Lung (tissue), 12 donors: ENCODE data around the gene DOCK1. TPM values are rescaled to one million over a fixed set of nuclear protein-coding genes. Genes with fewer than 3 reads are reported as not detected.

Experiments
- ATAC-seq: fragments of 200-7000 bp; cut with Tn5 transposase; one replicate; pipeline ENCODE4 v1.9.1; 2020; ENCODE audit warnings: moderate number of reproducible peaks; ENCODE audit not compliant: insufficient read depth, low FRiP score
- DNase-seq, 3 donors: peaks; one replicate each; pipeline ENCODE4 v3.0.0-alpha.2; 2013 to 2017
- H3K27ac ChIP-seq, 2 donors: one replicate each; pipeline ENCODE4 v1.5.1; 2013; ENCODE audit warnings: mild to moderate bottlenecking in 2 of 2, moderate library complexity in 2 of 2, control low read depth in 1 of 2, inconsistent platforms in 1 of 2, low read depth in 1 of 2, low read length in 1 of 2
- H3K27me3 ChIP-seq, 3 donors: one replicate each; pipeline ENCODE4 v1.5.1; 2013; ENCODE audit warnings: low read length in 2 of 3; ENCODE audit not compliant: control insufficient read depth in 3 of 3, insufficient read depth in 3 of 3
- H3K36me3 ChIP-seq, 4 donors: one replicate each; pipeline ENCODE4 v1.5.1; 2013; ENCODE audit warnings: low read length in 4 of 4, mild to moderate bottlenecking in 1 of 4, moderate library complexity in 1 of 4; ENCODE audit not compliant: control insufficient read depth in 4 of 4, insufficient read depth in 4 of 4
- H3K4me1 ChIP-seq, 5 donors: one replicate each; pipeline ENCODE4 v1.5.1; 2013; ENCODE audit warnings: low read length in 5 of 5, mild to moderate bottlenecking in 2 of 5, moderate library complexity in 1 of 5; ENCODE audit not compliant: control insufficient read depth in 5 of 5, insufficient read depth in 5 of 5
- H3K4me3 ChIP-seq: one replicate; pipeline ENCODE4 v1.5.1; 2013; ENCODE audit warnings: mild to moderate bottlenecking, control low read depth, moderate library complexity
- H3K9ac ChIP-seq, 2 donors: one replicate each; pipeline ENCODE4 v1.5.1; 2013; ENCODE audit warnings: low read length in 2 of 2, control low read depth in 1 of 2; ENCODE audit not compliant: insufficient read depth in 1 of 2
- H3K9me3 ChIP-seq, 4 donors: one replicate each; pipeline ENCODE4 v1.5.1; 2013; ENCODE audit warnings: low read length in 3 of 4, mild to moderate bottlenecking in 1 of 4, moderate library complexity in 1 of 4; ENCODE audit not compliant: control insufficient read depth in 4 of 4, insufficient read depth in 3 of 4
- CTCF ChIP-seq: IDR thresholded peaks from 2 replicates; pipeline ENCODE4 v1.5.1; 2012; ENCODE audit warnings: mild to moderate bottlenecking; ENCODE audit errors: control extremely low read depth, extremely low read depth
- WGBS, 2 donors: extraction: QIAGEN DNeasy Blood & Tissue Kit; methylation state at CpG; one replicate each; pipeline ENCODE4 v1.1.7; 2013; 5-methylcytosine and 5-hydroxymethylcytosine counted together
- polyA plus RNA-seq, 2 donors: library from polyadenylated mRNA; stranded (reverse); fragments of 200-250 nt; gene quantifications; one replicate each; pipeline ENCODE4 v1.2.1, GENCODE V29; 2013
- total RNA-seq, 2 donors: library from RNA; depleted of rRNA in 1 of 2; stranded (reverse); fragments of >200 nt in 1 of 2; gene quantifications; one replicate each; pipeline ENCODE4 v1.2.1, GENCODE V29; 2014 to 2021
- donor health status: control.
- donor health status: control.
- donor health status: Bipolar disorder and iron deficiency.
- donor health status: healthy.
- donor health status: DM: yes; HTN: yes; CAD: no.

Gene DOCK1
- total and polyA plus RNA-seq, 4 donors, result 11.2 to 102 (median 30.5) TPM

- H3K4me1 ChIP-seq, result no peaks in the 10 kb centered on the region
- no peak for DNase-seq
Measured at GRCh38 chr10:127175357-127176110, 270.3 kb downstream of the DOCK1 start.

DNA sequence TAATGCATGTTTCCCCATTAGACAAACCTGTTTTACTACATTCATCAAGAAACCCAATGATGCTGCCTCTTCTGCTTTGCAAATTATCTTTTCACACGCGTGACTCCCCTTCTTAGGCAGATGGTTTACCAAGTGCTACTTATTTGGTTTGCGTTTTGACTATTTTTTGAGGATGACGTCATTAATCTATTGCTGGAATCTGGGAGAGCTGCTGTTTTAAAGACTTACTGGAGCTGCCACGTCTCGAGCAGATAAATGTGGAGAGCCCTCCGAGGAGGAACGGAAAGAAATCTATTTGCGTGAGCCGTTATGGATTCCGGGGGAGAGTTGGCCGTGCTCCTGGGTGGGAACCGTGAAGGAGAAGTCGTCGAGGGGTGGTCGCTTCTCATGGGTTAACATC is 271.4 kb downstream of the DOCK1 start:
- Histone ChIP-seq H3K9ac (no peak overlapping the region), H3K27ac (no peak overlapping the region), H3K27me3 (no peaks in the 10 kb centered on the region), H3K4me3 (no peak overlapping the region), H3K36me3 (peaks cover 0 to 9% (median 3%) of the 10 kb centered on the region in 4 donors), H3K9me3 (no peaks in the 10 kb centered on the region), H3K4me1 (no peaks in the 10 kb centered on the region)
- no peak for TF ChIP-seq CTCF
- ATAC-seq, result no peak
- no peak for DNase-seq
- WGBS, 2 donors, result 92 to 94% methylated on average over 16 of the region's 16 CpGs

More at GRCh38 chr10:127175357-127176110, 270.3 kb downstream of the DOCK1 start:
- WGBS, 2 donors, result 95 to 96% methylated on average over 40 of the region's 40 CpGs
- H3K36me3 ChIP-seq, result peaks cover 0 to 9% (median 3%) of the 10 kb centered on the region in 4 donors
- no peak overlapping the region for H3K27ac ChIP-seq
- no peak for TF ChIP-seq CTCF
- H3K27me3 ChIP-seq, result no peaks in the 10 kb centered on the region
- H3K9me3 ChIP-seq, result no peaks in the 10 kb centered on the region
- H3K9ac ChIP-seq, result no peak overlapping the region
- H3K4me3 ChIP-seq, result no peak overlapping the region
- ATAC-seq, result no peak

- no peaks in the 10 kb centered on the region for H3K9me3 ChIP-seq
- H3K9ac ChIP-seq, result no peak overlapping the region
- H3K4me1 ChIP-seq, result no peaks in the 10 kb centered on the region
- no peak for TF ChIP-seq CTCF
- DNase-seq, result no peak
- no peak overlapping the region for H3K27ac ChIP-seq
- H3K36me3 ChIP-seq, result peaks cover 0 to 8% (median 3%) of the 10 kb centered on the region in 4 donors
- ATAC-seq, result no peak
- no peaks in the 10 kb centered on the region for H3K27me3 ChIP-seq
- H3K4me3 ChIP-seq, result no peak overlapping the region
- 95% methylated on average over 6 of the region's 6 CpGs for WGBS, 2 donors
Measured at GRCh38 chr10:127179612-127180250, 274.5 kb downstream of the DOCK1 start.
